A673 (cell line): ENCODE data around the gene HVCN1.

Experiments used
- CTCF ChIP-seq: fragments of 300-800, 200-600 bp; sonication (generic); conservative IDR thresholded peaks from 2 replicates; pipeline ENCODE4 v1.5.1; 2017; ENCODE audit warnings: low read depth, mild to moderate bottlenecking, antibody characterized with exemption, low read length, moderate library complexity, mixed read lengths
- EZH2 ChIP-seq: fragments of 200-600 bp; sonication (generic); IDR thresholded peaks from 2 replicates; pipeline ENCODE4 v1.6.1; 2017; ENCODE audit warnings: borderline replicate concordance, low read depth, mild to moderate bottlenecking, mixed read lengths, antibody characterized with exemption, low read length; ENCODE audit not compliant: poor library complexity, severe bottlenecking

- TF ChIP-seq CTCF (no peak), EZH2 (no peak)
These were observed 21.2 kb downstream of the HVCN1 start for GRCh38 chr12:110667671-110668070.
